ENCODE measurements around the gene DIP2C. TPM values are rescaled to one million over a fixed set of nuclear protein-coding genes. Genes with fewer than 3 reads are reported as not detected.

DIP2C gene
- polyA plus RNA-seq, 1 of the 3 experiments (the other 2 are of a cell fraction): 8.7 TPM

GRCh38 chr10:387909-388660 lies 301.4 kb downstream of the DIP2C start:
- TF ChIP-seq TCF12 (IDR thresholded peaks at IDR 0.05) (no peak), TEAD4 (IDR thresholded peaks at IDR 0.05; ENCODE audit: borderline replicate concordance, insufficient read depth) (no peak), POLR2AphosphoS5 (IDR thresholded peaks at IDR 0.05; ENCODE audit: low read depth, low read length) (no peak), FOXM1 (IDR thresholded peaks at IDR 0.05; ENCODE audit: low read depth) (no peak), MXI1 (IDR thresholded peaks at IDR 0.05; ENCODE audit: low read depth, low read length) (no peak), NRF1 (IDR thresholded peaks at IDR 0.05; ENCODE audit: low read depth, low read length) (no peak), MAX (IDR thresholded peaks at IDR 0.05; ENCODE audit: low read depth) (no peak), MEF2A (IDR thresholded peaks at IDR 0.05; ENCODE audit: borderline replicate concordance, low read depth) (no peak), IRF3 (IDR thresholded peaks at IDR 0.05; ENCODE audit: low read depth, low read length) (no peak), ZBTB33 (IDR thresholded peaks at IDR 0.05; ENCODE audit: borderline replicate concordance, low read depth) (no peak)
- H3K4me2 ChIP-seq: no peak overlapping the region
- H3K27ac ChIP-seq (ENCODE audit: low read depth in 2 of 2, low read length in 1 of 2): no peak overlapping the region
- no peaks in the 10 kb centered on the region for H4K20me1 ChIP-seq (ENCODE audit: insufficient read depth)
- H3K9ac ChIP-seq: no peak overlapping the region
- H3K79me2 ChIP-seq (ENCODE audit: insufficient read depth): no peaks in the 10 kb centered on the region
- no peak for DNase-seq
- ChIA-PET POLR2A (interaction anchor here (0.6 kb wide), 1 partner anchor 68 kb away, joined by 3 read pairs; no protein-coding TSS in a partner anchor), CTCF (no interaction called here)
- 93% methylated on average over 16 of the region's 16 CpGs for WGBS (ENCODE audit: low lambda C conversion rate)
- H2AFZ ChIP-seq (ENCODE audit: low read depth): no peak overlapping the region
- H3F3A ChIP-seq (replicated peaks; ENCODE audit: insufficient read depth): no peaks in the 10 kb centered on the region
- no peaks in the 10 kb centered on the region for H3K9me3 ChIP-seq
- H3K4me3 ChIP-seq (ENCODE audit: low read depth in 2 of 2, low read length in 1 of 2): no peak overlapping the region
- H3K36me3 ChIP-seq (replicated peaks in 1 of 2; ENCODE audit: control insufficient read depth in 1 of 2, insufficient read depth in 2 of 2, low read length in 1 of 2): peaks cover 5 to 45% of the 10 kb centered on the region in 2 experiments
- no peaks in the 10 kb centered on the region for H3K27me3 ChIP-seq (ENCODE audit: insufficient read depth)
- peaks cover 0 to 20% of the 10 kb centered on the region in 2 experiments; a peak in 1 of 4 replicates for H3K4me1 ChIP-seq (ENCODE audit: control insufficient read depth in 1 of 2, insufficient read depth in 2 of 2, low read depth in 1 of 2, low read length in 1 of 2)
- H3K9me2 ChIP-seq: no peaks in the 10 kb centered on the region

GRCh38 chr10:387593-387891 lies 301.9 kb downstream of the DIP2C start:
- H3K4me2 ChIP-seq: no peak overlapping the region
- no peak overlapping the region for H2AFZ ChIP-seq (ENCODE audit: low read depth)
- H3K36me3 ChIP-seq (replicated peaks in 1 of 2; ENCODE audit: control insufficient read depth in 1 of 2, insufficient read depth in 2 of 2, low read length in 1 of 2): peaks cover 10 to 50% of the 10 kb centered on the region in 2 experiments
- no peaks in the 10 kb centered on the region for H3K79me2 ChIP-seq (ENCODE audit: insufficient read depth)
- no peaks in the 10 kb centered on the region for H3F3A ChIP-seq (replicated peaks; ENCODE audit: insufficient read depth)
- H3K9me3 ChIP-seq: no peaks in the 10 kb centered on the region
- H3K9ac ChIP-seq: no peak overlapping the region
- no peak overlapping the region for H3K4me3 ChIP-seq (ENCODE audit: low read depth in 2 of 2, low read length in 1 of 2)
- H3K27ac ChIP-seq (ENCODE audit: low read depth in 2 of 2, low read length in 1 of 2): no peak overlapping the region
- H3K9me2 ChIP-seq: no peaks in the 10 kb centered on the region
- no peaks in the 10 kb centered on the region for H3K27me3 ChIP-seq (ENCODE audit: insufficient read depth)
- no peaks in the 10 kb centered on the region for H4K20me1 ChIP-seq (ENCODE audit: insufficient read depth)
- DNase-seq: no peak
- ChIA-PET CTCF (no interaction called here), POLR2A (no interaction called here)
- 100% methylated on average over 5 of the region's 5 CpGs for WGBS (ENCODE audit: low lambda C conversion rate)
- peaks cover 0 to 20% of the 10 kb centered on the region in 2 experiments; a peak in 1 of 4 replicates for H3K4me1 ChIP-seq (ENCODE audit: control insufficient read depth in 1 of 2, insufficient read depth in 2 of 2, low read depth in 1 of 2, low read length in 1 of 2)
- no peak for TF ChIP-seq USF2 (IDR thresholded peaks at IDR 0.05; ENCODE audit: borderline replicate concordance, low read depth, low read length)
- no peak for TF ChIP-seq RFX5 (IDR thresholded peaks at IDR 0.05; ENCODE audit: low read length)
- TF ChIP-seq NRF1 (IDR thresholded peaks at IDR 0.05; ENCODE audit: low read depth, low read length): no peak
- TF ChIP-seq SMC3 (IDR thresholded peaks at IDR 0.05; ENCODE audit: low read depth, low read length): no peak
- no peak for TF ChIP-seq CTCF (IDR thresholded peaks at IDR 0.05)
- no peak for TF ChIP-seq JUND (IDR thresholded peaks at IDR 0.05)
- no peak for TF ChIP-seq GABPA (IDR thresholded peaks at IDR 0.05; ENCODE audit: low read depth)
- TF ChIP-seq EZH2phosphoT487 (IDR thresholded peaks at IDR 0.05; ENCODE audit: borderline replicate concordance, low read depth): no peak
- TF ChIP-seq FOXM1 (IDR thresholded peaks at IDR 0.05; ENCODE audit: low read depth): no peak
- no peak for TF ChIP-seq USF1 (IDR thresholded peaks at IDR 0.05; ENCODE audit: borderline replicate concordance, low read depth)
- no peak for TF ChIP-seq TAF1 (IDR thresholded peaks at IDR 0.05; ENCODE audit: borderline replicate concordance, low read depth, low read length)
- TF ChIP-seq MAX (IDR thresholded peaks at IDR 0.05; ENCODE audit: low read depth): no peak
- TF ChIP-seq MEF2A (IDR thresholded peaks at IDR 0.05; ENCODE audit: borderline replicate concordance, low read depth): no peak
